DMS 273 (cell line): Measurements from ENCODE around the gene CYP2R1.
A peak's percentile ranks its signal among the peaks of the same experiment; 100 is the strongest.
"Not testable (repeated sequence)": the region's sequence is repeated elsewhere in the genome, so short reads cannot be mapped to it uniquely, and the experiment has no call there.

Source experiments
- DNase-seq: peaks from one replicate; lab custom pipeline; 2025; ENCODE audit not compliant: unreplicated experiment; lab: John Stamatoyannopoulos, UW

CYP2R1 gene

DNA sequence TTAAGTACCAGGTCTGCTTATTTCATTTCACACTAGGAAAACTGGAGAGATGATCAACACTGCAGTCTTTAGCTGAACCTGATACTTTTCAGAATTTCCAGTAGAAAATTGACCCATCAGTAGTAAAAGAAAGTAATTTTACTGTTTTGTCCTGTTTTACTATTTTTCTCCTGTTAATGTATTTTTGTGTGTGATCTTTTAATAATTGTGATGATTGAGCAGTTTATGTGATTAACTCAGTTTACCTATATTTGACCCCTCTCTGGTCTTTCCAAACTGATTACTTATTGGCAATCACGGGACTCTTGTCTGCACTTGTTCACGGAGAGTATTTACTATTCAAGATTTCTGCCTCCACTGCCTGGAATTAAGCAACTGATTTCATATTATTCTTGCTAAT lies 546 bp upstream of the CYP2R1 start:
- DNase-seq, result no peak

DNA sequence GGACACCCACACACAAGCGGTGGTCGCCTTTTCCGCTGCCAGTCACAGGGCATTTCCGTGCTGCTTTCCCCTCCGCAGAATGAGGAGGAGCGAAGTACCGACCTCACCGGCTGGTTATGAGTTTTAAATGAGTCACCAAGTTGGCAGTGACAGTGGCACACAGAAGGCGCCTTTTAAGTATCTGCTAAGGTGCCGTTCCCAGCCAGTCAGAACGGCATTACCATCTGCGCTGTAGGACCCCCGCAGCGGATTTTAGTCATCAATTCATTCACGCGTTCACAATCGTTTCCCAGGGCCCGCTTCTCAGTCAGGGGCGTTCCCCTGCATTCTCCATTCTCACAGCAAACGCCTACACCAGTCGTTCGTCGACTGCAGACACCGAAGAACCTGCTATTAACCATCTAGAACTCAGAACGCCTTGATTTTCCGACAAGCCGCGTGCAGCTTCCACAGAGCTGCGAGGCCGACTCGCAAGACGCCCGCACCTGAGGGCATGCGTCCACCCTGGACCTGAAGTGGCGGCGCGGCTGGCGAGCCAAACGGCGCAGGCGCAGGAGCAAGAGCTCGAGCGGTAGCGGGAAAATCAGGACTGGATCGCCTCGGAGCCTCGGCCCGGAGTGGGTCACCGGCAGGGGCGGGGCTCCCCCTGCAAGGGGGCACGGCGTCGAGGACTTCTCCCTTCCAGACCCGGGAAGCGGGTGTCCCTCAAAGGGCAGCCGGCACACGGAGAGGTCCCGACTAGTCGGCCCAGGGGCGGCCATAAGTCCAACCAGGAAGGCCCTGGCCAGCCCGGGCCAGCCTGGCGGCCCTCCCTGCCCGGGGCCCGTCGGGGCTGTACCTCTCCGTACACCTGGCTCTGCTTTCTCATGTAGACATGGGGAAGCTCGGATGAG lies 642 bp downstream of the CYP2R1 start:
- peak; percentile 91 for DNase-seq

DNA sequence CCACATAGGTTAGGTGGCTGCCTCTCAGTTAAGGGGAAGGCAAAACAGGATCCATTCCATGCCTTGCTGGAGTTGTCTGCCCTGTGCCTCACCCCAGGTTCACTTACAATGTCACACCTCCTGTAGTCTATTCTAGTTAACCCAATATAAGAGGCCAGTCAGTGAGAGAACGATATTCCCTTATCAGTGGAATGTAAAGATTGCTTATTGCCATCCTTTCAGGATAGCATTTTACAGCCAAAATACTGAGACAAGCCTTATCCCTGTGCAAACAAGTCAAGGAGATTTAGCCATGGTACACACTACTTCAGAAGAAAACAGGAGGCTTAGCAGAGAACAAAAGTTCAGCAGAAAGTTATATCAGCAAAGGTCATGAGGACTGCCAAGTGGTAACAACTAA lies 5.5 kb downstream of the CYP2R1 start:
- no peak for DNase-seq

DNA sequence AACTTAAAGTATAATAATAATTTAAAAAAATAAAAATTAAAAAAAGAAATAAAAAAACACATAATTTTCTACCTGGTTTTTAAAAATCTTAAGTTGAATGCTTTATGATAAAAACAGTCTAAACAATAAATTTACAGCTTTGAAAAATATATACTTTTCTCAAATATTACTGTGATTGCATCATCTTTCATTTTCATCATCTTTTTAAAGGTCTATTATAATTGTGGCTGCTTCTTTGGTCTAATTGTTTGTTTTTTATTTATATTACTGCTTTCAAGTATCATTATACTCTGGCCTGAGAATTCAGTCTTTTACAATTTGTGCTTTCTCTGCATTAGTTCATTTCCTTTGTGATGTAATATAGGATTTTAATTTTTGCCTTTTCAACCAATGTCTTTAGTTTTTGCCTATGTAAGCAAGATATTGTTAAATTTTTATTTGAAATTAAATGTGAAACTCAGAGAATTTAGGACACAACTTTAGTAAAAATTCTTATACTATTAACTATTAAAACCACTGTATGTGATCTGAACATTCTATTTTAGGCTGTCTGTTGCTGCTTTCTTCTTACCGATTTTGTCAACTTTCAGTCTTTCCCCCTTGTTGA lies 7.3 kb downstream of the CYP2R1 start:
- DNase-seq, result no peak

DNA sequence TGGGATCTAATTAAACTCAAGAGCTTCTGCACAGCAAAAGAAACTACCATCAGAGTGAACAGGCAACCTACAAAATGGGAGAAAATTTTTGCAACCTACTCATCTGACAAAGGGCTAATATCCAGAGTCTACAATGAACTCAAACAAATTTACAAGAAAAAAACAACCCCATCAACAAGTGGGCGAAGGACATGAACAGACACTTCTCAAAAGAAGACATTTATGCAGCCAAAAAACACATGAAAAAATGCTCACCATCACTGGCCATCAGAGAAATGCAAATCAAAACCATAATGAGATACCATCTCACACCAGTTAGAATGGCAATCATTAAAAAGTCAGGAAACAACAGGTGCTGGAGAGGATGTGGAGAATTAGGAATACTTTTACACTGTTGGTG lies 8.3 kb downstream of the CYP2R1 start:
- DNase-seq, result not testable (repeated sequence)

DNA sequence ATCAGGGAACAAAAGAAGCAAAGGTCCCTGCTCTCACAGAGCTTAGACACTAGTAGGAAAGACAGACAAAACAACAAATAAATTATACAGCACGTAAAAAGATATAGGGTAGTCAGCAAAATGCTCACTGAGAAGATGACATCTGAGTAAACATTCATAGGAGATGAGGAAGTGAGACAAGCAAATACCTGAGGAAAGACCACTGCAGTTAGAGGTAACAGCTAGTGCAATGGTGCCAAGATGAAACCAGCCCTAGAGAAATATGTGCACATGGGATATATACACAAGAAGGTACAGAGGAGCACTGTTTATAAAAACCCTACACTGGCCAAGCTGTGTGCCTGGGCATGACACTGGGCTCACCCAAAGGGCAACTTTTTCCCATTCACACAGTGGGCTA lies 9.8 kb downstream of the CYP2R1 start:
- no peak for DNase-seq

DNA sequence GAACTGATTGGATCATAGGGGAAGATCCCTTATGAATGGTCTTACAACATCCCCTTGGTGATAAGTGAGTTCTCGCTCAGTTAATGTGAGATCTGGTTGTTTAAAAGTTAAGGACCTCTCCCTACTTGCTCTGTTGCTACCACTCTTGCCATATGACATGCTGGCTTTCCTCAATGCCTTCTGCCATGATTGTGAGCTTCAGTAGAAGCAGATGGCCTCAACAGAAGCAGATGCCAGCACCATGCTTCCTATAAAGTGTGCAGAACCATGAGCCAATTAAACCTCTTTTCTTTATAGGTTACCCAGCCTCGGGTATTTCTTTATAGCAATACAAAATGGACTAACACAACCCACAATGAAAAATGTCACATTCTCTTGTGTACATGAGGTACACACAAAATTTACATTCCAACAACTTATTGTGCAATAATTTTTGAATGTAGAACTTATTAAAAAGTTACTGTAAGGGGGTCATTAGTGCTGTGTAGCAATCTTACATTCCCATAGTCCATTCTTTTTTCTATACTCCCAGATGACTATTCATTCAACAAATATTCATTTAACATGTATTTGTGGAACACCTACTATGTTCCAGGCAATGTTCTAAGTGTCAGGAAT lies 10.3 kb downstream of the CYP2R1 start:
- DNase-seq, result peak; percentile 48

DNA sequence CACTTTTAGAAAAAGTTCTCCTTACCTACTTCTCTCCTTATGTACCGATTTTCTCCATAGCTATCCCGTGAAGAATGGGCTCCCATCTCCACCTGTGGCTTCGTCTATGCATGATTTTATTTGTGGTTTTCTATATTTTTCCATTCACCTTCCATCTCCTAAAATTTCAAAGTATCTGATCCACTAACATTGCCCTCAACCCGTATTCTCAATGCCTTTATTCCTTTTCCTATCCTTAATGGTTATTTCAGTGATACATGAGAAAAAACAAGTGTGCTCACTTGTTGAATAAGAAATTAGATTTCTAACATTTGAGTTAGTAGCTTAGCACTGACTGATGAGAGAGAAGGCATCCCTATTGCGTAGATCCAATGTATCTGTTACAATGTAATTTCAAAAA lies 16.9 kb downstream of the CYP2R1 start:
- DNase-seq, result no peak

DNA sequence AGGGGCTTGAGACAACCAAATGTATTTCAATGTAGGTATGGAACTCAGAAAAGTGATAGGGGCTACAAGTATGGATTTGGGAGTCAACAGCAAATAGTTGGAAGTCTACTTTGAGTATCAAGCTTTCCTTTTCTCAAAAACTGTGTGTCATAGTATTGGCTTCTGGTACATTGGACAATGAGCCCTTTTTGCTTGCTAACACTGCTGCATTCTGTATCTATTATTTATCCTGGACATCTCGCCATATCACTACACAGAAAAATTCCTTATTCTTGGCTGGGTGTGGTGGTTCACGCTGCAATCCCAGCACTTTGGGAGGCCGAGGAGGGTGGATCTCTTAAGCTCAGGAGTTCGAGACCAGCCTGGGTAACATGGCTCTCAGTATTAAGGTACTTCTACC lies 18.4 kb downstream of the CYP2R1 start:
- no peak for DNase-seq

DNA sequence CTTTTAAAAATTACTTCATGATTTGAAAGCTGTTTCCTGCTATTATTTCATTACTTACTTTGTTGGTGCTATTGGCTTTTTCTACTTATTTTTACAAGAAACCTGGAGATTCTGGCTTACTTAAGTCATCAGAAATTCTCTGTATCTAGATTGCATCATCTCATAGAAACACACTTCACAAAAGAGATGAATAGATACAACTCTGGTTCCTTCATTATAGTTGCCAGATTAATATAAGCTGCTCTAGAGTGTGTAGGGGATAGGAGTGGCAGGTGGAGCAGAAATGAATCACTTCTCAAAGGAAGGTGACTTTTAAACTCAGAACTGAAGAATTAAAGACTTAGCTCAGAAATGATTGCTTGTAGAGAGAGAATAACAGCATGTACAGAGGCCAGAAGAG lies 20.0 kb downstream of the CYP2R1 start:
- DNase-seq, result no peak

DNA sequence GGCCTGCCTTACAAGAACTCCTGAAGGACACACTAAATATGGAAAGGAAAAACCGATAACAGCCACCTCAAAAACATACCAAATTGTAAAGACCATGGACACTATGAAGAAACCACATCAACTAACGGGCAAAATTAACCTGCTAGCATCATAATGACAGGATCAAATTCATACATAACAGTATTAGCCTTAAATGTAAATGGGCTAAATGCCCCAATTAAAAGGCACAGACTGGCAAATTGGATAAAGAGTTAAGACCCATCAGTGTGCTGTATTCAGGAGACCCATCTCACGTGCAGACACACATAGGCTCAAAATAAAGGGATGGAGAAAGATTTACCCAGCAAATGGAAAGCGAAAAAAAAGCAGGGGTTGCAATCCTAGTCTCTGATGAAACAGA lies 28.3 kb downstream of the CYP2R1 start:
- DNase-seq, result not testable (repeated sequence)

DNA sequence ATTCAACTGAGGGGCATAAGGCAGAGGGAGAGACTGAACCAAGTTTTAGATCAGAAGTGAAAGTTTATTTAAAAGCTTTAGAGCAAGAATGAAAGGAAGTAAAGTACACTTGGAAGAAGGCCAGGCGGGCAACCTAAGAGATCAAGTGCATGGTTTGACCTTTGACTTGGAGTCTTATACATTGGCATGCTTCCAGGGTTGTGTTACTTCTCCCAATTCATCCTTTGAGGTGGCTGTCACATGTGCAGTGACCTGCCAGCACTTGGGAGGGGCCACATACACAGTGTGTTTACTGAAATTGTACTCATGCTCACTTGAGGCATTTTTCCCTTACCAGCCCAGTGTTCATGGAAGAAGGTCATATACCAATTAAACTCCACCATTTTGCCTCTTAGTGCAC lies 30.4 kb downstream of the CYP2R1 start:
- no peak for DNase-seq

DNA sequence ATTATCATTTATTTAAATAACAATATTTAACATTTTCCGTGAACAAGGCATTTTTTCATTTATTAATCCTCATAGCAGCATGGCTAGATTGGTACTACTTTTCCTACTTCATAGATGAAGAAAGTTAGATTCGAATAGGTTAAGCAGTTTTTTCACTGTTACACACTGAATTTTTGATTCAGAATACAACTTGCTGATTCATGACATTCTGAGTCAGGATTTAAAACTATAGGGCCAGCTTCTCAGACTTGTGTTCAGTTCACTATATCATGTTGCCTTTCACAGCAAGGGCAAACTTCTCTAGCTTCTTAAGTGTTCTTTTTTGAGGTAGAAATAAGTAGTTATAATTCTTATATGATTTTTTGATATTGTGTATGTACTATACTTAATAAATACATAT lies 31.5 kb downstream of the CYP2R1 start:
- no peak for DNase-seq

DNA sequence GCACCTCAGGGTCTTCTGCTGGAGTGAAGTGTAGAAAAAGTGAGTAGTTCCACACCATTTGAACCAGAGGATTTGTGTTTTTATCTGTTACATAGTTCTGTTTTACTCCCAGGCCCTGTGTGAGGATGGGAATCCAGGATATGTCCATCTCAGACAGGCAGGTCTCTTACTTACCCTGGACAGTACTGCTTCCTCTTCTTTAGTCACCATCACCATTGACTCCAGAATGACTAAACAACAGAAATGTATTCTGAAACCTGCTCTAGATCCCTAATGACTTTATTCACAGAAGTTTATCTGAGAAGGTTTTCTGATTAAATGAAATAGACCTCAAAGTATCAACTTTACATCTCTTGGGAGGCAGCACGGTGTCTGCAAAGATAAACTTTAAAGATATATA lies 33.6 kb downstream of the CYP2R1 start:
- DNase-seq, result no peak

DNA sequence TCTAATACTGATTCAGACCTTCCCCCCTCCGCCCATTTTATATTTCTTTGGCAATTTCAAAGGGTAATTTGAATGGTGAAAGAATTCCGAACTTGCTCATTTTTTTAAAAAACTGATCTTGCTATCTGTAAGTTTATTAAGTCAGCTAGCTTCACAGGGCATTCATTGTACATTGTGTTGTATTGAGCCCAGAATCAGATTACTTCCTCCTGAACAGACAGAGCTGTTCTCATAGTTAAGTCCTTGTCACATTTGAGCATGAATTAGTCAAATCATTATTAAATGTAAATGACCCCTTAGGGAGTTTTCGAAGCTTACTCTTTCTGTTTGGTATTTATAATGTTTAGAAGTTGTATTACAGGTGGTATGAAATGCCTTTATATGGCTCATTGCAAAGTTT lies 34.4 kb downstream of the CYP2R1 start:
- DNase-seq, result no peak

DNA sequence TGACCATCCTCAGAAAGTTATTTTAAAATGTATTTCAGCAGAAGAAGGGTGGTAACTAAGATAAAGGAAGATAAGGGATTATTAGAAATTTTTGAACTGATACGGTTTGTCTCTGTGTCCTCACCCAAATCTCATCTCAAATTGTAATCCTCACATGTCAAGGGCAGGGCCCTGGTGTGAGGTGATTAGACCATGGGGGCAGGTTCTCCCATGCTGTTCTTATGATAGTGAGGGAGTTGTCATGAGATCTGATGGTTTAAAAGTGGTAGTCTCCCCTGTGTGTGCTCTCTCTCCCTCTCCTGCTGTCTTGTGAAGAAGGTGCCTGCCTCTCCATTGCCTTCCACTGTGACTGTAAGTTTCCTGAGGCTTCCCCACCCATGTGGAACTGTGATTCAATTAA lies 36.1 kb downstream of the CYP2R1 start:
- DNase-seq, result no peak

DNA sequence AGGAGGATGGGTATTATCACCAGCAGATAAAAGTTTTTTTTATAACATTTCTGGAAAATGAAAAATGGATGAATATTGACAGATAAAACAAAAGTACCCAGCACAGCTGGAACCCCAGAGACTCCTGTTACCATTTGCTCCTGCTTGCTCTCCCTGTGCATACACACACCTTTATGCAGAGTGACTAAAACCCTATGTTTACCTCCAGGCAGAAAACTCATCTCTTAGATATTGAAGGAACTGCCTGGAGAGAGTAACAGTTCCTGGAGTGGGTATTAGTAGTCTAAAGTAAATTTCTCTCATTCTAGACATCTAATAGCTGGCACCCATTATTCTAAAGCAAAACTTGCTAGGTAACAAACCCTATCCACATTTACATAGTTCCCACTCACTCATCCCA lies 38.0 kb downstream of the CYP2R1 start:
- no peak for DNase-seq

DNA sequence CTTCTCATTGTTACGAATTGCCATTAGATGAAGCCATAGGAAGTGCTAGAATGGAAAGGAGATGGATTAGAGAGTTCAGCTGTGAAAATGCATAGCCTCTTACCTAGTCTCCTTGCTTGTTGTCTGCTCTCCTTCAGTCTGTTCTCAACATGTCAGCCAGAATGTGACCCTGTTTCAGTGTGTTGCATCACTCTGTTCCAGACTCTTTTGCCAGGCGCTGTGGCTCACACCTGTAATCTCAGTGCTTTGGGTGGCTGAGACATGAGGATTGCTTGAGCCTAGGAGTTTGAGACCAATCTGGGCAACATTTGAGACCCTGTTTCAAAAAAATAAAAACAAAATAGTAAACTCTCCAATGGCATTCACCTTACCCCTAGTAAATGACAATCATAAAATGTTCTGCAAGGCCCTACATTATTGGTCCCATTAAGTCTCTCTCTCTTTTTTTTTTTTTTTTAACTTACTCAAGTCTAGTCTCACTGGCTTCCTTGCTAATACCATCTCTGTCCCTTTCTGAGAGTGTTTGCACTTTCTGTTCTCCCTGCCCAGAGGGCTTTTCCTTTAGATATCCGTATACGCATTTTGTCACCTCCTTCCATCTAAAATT lies 39.4 kb downstream of the CYP2R1 start:
- DNase-seq, result no peak

DNA sequence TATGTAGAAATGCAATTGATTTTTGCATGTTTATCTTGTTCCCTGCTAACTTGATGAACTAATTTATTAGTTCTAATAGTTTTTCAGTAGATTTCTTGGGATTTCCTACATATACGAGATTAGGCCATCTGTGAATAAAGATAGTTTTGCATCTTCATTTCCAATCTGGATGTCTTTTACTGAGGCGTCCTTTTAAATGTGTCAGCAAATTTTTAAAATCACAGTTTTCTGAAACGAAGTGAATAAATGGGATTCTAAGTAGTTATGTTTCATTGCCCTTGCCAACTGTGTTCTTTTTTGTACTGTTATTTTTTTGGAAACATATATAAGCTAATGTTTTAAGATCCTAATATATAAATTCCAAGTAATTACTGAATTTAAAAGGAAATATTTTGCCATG lies 50.0 kb downstream of the CYP2R1 start:
- DNase-seq, result no peak

DNA sequence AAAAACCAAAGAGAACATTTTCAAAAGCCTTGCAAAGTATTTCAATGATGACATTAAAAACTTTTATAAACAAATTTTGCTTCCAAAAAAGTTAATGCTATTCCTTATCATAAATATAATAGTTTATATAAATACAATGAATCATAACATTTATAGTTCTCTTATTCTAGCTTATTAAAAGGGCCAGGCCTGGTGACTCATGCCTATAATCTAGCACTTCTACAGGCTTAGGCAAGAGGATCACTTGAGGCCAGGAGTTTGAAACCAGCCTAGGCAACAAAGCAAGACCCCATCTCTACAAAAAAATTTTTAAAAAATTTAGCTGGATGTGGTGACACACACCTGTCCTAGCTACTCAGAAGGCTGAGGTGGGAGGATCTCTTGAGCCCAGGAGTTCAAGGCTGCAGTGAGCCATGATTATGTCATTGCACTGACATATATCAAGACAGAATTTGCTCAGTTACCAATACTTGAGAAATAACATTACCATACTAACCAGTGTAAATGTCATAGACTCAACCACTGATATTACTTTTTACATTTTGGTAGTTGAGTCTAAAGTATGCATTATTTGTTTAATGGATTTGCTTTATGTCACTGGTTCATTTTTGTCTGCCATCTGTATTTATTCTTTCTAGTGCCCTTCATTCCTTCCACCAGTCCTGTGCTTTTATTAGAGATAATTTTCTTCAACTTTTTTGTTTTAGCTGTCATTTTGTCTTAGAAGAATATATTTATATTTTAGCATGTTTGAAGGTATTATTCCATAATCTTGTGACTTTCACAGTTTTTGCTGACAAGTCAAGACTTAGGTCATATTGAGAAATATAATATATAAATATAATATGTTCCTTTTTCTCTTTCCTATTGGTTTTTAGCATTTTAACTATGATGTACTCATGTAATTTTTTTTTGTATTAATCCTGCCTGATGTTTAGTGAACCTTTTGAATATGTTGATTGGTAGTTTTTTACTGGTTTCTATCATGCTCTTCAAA lies 56.2 kb downstream of the CYP2R1 start:
- no peak for DNase-seq
